SK-N-SH (cell line): ENCODE measurements around the gene RAB19.

ENCODE experiments used
- EZH2phosphoT487 ChIP-seq: fragments of 200-600 bp; sonication (generic); IDR thresholded peaks from 2 replicates; pipeline ENCODE4 v1.6.1; 2017; ENCODE audit warnings: low read depth, mixed run types, mild to moderate bottlenecking, antibody characterized with exemption, moderate library complexity, borderline replicate concordance
- MXI1 ChIP-seq: IDR thresholded peaks from 2 replicates; pipeline ENCODE4 v1.6.1; 2012; ENCODE audit warnings: mild to moderate bottlenecking, low read depth, low read length, improper control_type of control experiment
- TAF1 ChIP-seq: IDR thresholded peaks from 2 replicates; pipeline ENCODE4 v1.6.1; 2012; ENCODE audit warnings: low read depth, mild to moderate bottlenecking, low read length, moderate library complexity, borderline replicate concordance
- TF ChIP-seq, protein P1 (sequence below): fragments of 200-600 bp; sonication (generic); IDR thresholded peaks from 2 replicates; pipeline ENCODE4 v1.6.1; 2017; ENCODE audit warnings: antibody characterized with exemption, mild to moderate bottlenecking, moderate library complexity

DNA sequence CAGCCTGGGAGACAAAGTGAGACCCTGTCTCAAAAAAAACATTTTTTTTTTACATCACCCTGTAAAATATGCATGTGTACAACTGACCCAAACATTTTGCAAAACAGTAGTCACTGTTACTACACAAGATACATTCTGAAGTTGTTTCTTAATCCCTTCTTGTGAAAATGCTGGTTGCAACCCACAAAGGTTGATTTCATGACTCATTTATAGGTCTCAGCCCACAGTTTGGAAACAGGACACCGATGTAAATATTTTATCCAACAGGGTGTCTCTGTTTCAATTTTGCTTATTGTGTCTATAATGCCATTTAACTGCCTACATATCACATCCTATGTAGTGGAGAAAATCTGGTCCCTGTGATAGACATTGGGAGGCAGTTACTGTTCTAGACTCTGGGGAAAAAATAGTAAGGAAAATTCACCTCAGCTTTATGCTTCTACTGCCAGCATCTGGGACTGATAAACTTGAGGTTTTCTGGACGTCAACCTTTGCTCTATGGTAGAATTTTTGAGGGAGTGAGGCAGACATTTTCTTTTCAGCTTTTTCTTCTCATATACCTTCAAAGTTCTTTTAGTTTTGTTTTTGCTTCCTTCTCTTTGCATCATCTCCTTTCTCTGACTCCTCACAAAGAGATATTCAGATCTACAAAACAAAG, 1.6 kb upstream of the RAB19 start:
- TF ChIP-seq TAF1 = no peak
- TF ChIP-seq MXI1 = no peak
- no peak for TF ChIP-seq EZH2phosphoT487
- TF ChIP-seq, protein P1, sequence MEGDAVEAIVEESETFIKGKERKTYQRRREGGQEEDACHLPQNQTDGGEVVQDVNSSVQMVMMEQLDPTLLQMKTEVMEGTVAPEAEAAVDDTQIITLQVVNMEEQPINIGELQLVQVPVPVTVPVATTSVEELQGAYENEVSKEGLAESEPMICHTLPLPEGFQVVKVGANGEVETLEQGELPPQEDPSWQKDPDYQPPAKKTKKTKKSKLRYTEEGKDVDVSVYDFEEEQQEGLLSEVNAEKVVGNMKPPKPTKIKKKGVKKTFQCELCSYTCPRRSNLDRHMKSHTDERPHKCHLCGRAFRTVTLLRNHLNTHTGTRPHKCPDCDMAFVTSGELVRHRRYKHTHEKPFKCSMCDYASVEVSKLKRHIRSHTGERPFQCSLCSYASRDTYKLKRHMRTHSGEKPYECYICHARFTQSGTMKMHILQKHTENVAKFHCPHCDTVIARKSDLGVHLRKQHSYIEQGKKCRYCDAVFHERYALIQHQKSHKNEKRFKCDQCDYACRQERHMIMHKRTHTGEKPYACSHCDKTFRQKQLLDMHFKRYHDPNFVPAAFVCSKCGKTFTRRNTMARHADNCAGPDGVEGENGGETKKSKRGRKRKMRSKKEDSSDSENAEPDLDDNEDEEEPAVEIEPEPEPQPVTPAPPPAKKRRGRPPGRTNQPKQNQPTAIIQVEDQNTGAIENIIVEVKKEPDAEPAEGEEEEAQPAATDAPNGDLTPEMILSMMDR = no peak
